ENCODE measurements around the gene ARHGAP15. TPM values are rescaled to one million over a fixed set of nuclear protein-coding genes. Genes with fewer than 3 reads are reported as not detected.

ARHGAP15 gene
- polyA plus RNA-seq, 1 donor from 2014 or later, result 0.30 TPM

DNA sequence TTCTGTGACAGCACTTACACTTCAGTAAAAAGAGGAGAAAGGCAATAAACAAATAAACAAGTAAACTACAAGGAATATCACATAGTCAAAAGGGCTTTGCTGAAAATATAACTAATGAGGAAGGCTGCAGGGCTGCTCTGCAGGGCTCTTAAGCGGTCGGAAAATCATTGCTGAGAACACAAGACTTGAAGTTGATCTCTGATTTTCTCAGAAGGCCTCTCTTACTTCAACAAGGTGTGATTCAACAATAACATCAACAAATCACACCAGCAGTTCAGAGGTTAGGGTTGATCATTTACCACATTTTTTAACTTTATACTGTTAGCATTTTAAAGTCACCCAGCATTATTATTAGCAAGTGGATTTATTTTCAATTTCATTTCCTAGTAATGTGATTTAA, 215.6 kb downstream of the ARHGAP15 start:
- Histone ChIP-seq H3K27ac (ENCODE audit: low read length) (no peak overlapping the region), H3K4me3 (ENCODE audit: low read length) (no peak overlapping the region), H3K9me2 (ENCODE audit: insufficient read depth, low read length) (no peaks in the 10 kb centered on the region), H3K9me3 (ENCODE audit: low read length) (no peaks in the 10 kb centered on the region), H2AFZ (ENCODE audit: low read depth, low read length) (no peak overlapping the region), H3F3A (ENCODE audit: insufficient read depth, low read length, poor library complexity, severe bottlenecking) (no peaks in the 10 kb centered on the region), H3K27me3 (ENCODE audit: insufficient read depth, low read depth, low read length) (no peaks in the 10 kb centered on the region), H3K79me2 (replicated peaks; ENCODE audit: insufficient read depth, low read length) (no peaks in the 10 kb centered on the region), H3K4me2 (ENCODE audit: low read length) (no peak overlapping the region), H3K9ac (ENCODE audit: low read length) (no peak overlapping the region), H3K36me3 (ENCODE audit: insufficient read depth, low read length) (no peaks in the 10 kb centered on the region), H4K20me1 (ENCODE audit: insufficient read depth) (no peaks in the 10 kb centered on the region)
- TF ChIP-seq EP300 (conservative IDR thresholded peaks at IDR 0.05; ENCODE audit: poor library complexity, severe bottlenecking) (no peak), MXI1 (conservative IDR thresholded peaks at IDR 0.05; ENCODE audit: poor library complexity, severe bottlenecking) (no peak), EZH2 (IDR thresholded peaks at IDR 0.05; ENCODE audit: borderline replicate concordance, insufficient read depth, low read length, poor library complexity, severe bottlenecking) (no peak), POLR2AphosphoS5 (IDR thresholded peaks at IDR 0.05) (no peak), TAF1 (IDR thresholded peaks at IDR 0.05; ENCODE audit: low read depth) (no peak)
- TF ChIP-seq, protein P1, sequence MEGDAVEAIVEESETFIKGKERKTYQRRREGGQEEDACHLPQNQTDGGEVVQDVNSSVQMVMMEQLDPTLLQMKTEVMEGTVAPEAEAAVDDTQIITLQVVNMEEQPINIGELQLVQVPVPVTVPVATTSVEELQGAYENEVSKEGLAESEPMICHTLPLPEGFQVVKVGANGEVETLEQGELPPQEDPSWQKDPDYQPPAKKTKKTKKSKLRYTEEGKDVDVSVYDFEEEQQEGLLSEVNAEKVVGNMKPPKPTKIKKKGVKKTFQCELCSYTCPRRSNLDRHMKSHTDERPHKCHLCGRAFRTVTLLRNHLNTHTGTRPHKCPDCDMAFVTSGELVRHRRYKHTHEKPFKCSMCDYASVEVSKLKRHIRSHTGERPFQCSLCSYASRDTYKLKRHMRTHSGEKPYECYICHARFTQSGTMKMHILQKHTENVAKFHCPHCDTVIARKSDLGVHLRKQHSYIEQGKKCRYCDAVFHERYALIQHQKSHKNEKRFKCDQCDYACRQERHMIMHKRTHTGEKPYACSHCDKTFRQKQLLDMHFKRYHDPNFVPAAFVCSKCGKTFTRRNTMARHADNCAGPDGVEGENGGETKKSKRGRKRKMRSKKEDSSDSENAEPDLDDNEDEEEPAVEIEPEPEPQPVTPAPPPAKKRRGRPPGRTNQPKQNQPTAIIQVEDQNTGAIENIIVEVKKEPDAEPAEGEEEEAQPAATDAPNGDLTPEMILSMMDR (IDR thresholded peaks at IDR 0.05; ENCODE audit: poor library complexity, severe bottlenecking), result no peak
- TF ChIP-seq, protein P2, sequence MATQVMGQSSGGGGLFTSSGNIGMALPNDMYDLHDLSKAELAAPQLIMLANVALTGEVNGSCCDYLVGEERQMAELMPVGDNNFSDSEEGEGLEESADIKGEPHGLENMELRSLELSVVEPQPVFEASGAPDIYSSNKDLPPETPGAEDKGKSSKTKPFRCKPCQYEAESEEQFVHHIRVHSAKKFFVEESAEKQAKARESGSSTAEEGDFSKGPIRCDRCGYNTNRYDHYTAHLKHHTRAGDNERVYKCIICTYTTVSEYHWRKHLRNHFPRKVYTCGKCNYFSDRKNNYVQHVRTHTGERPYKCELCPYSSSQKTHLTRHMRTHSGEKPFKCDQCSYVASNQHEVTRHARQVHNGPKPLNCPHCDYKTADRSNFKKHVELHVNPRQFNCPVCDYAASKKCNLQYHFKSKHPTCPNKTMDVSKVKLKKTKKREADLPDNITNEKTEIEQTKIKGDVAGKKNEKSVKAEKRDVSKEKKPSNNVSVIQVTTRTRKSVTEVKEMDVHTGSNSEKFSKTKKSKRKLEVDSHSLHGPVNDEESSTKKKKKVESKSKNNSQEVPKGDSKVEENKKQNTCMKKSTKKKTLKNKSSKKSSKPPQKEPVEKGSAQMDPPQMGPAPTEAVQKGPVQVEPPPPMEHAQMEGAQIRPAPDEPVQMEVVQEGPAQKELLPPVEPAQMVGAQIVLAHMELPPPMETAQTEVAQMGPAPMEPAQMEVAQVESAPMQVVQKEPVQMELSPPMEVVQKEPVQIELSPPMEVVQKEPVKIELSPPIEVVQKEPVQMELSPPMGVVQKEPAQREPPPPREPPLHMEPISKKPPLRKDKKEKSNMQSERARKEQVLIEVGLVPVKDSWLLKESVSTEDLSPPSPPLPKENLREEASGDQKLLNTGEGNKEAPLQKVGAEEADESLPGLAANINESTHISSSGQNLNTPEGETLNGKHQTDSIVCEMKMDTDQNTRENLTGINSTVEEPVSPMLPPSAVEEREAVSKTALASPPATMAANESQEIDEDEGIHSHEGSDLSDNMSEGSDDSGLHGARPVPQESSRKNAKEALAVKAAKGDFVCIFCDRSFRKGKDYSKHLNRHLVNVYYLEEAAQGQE (IDR thresholded peaks at IDR 0.05; ENCODE audit: borderline replicate concordance), result no peak

DNA sequence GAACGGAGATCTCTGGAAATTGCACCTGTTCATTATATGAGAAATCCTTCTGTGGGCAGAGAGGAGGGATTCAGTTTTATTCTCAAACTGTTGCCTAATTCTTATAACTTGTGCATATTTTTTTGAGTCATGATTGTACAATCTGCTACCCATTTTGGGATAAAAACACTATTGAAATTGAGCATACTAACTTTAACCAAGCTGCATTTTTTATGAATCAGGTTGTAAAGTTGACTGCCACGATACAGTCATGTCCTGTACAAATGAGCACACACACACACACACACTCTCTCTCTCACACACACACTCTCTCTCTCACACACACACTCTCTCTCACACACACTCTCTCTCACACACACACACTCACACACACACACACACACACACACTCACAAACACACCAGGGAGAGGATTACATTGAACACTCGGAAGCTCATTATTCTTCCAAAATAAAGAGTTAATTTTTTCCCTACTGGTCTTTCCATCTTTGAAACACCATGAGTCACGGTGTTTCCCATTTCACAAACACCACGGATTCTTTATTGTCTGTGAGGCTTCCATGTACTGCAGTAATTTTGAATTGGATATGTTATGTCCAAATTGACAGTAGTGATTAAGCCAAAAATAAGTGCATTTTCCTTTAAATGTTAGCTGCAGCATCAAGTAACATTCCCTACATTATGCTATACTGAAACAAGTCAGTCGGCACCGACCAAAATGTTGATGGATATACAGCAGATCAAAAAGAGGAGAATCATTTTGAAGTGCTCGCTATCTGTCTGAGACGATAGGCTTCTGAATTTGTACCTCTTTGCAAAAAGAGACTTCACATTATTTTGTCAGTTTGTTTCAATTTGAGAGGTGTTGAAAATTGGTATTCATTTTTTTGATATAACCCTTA, 216.9 kb downstream of the ARHGAP15 start:
- no peak overlapping the region for H3K4me3 ChIP-seq (ENCODE audit: low read length)
- H3K9me3 ChIP-seq (ENCODE audit: low read length), result no peaks in the 10 kb centered on the region
- no peaks in the 10 kb centered on the region for H3K9me2 ChIP-seq (ENCODE audit: insufficient read depth, low read length)
- no peaks in the 10 kb centered on the region for H3K27me3 ChIP-seq (ENCODE audit: insufficient read depth, low read depth, low read length)
- no peaks in the 10 kb centered on the region for H3F3A ChIP-seq (ENCODE audit: insufficient read depth, low read length, poor library complexity, severe bottlenecking)
- no peak overlapping the region for H3K4me2 ChIP-seq (ENCODE audit: low read length)
- TF ChIP-seq SMC3 (conservative IDR thresholded peaks at IDR 0.05; ENCODE audit: poor library complexity) (no peak), POLR2AphosphoS5 (IDR thresholded peaks at IDR 0.05) (no peak), RAD21 (conservative IDR thresholded peaks at IDR 0.05) (no peak), MXI1 (conservative IDR thresholded peaks at IDR 0.05; ENCODE audit: poor library complexity, severe bottlenecking) (no peak), EP300 (conservative IDR thresholded peaks at IDR 0.05; ENCODE audit: poor library complexity, severe bottlenecking) (no peak), TAF1 (IDR thresholded peaks at IDR 0.05; ENCODE audit: low read depth) (no peak), EZH2 (IDR thresholded peaks at IDR 0.05; ENCODE audit: borderline replicate concordance, insufficient read depth, low read length, poor library complexity, severe bottlenecking) (no peak)
- TF ChIP-seq, protein P2 (IDR thresholded peaks at IDR 0.05; ENCODE audit: borderline replicate concordance), result no peak
- TF ChIP-seq, protein P1 (IDR thresholded peaks at IDR 0.05; ENCODE audit: poor library complexity, severe bottlenecking), result no peak
- H3K9ac ChIP-seq (ENCODE audit: low read length), result no peak overlapping the region
- H2AFZ ChIP-seq (ENCODE audit: low read depth, low read length), result no peak overlapping the region
- H3K79me2 ChIP-seq (replicated peaks; ENCODE audit: insufficient read depth, low read length), result no peaks in the 10 kb centered on the region
- no peaks in the 10 kb centered on the region for H4K20me1 ChIP-seq (ENCODE audit: insufficient read depth)
- H3K36me3 ChIP-seq (ENCODE audit: insufficient read depth, low read length), result no peaks in the 10 kb centered on the region
- H3K27ac ChIP-seq (ENCODE audit: low read length), result no peak overlapping the region
